HUES48 (cell line): Measurements from ENCODE around the gene FAM76A.
"Not testable (repeated sequence)": the region's sequence is repeated elsewhere in the genome, so short reads cannot be mapped to it uniquely, and the experiment has no call there.

Experiments used
- H3K27ac ChIP-seq: one replicate; pipeline ENCODE4 v1.7.0; 2013; ENCODE audit warnings: low read depth, low read length, inconsistent platforms
- H3K27me3 ChIP-seq: 2 replicates; pipeline ENCODE4 v1.6.1; 2013; ENCODE audit warnings: mild to moderate bottlenecking, low read length; ENCODE audit not compliant: control insufficient read depth, insufficient read depth
- H3K36me3 ChIP-seq: 2 replicates; pipeline ENCODE4 v1.6.1; 2013; ENCODE audit warnings: low read length; ENCODE audit not compliant: control insufficient read depth, insufficient read depth
- H3K4me1 ChIP-seq: 2 replicates; pipeline ENCODE4 v1.6.1; 2013; ENCODE audit warnings: mild to moderate bottlenecking, low read length; ENCODE audit not compliant: control insufficient read depth, insufficient read depth
- H3K4me3 ChIP-seq: 2 replicates; pipeline ENCODE4 v1.5.1; 2013; ENCODE audit warnings: mild to moderate bottlenecking, low read depth, low read length
- H3K9ac ChIP-seq: 2 replicates; pipeline ENCODE4 v1.6.1; 2013; ENCODE audit warnings: mild to moderate bottlenecking, low read depth, low read length, moderate library complexity
- H3K9me3 ChIP-seq: 2 replicates; pipeline ENCODE4 v1.6.1; 2013; ENCODE audit warnings: low read length; ENCODE audit not compliant: control insufficient read depth, insufficient read depth

The FAM76A gene

DNA sequence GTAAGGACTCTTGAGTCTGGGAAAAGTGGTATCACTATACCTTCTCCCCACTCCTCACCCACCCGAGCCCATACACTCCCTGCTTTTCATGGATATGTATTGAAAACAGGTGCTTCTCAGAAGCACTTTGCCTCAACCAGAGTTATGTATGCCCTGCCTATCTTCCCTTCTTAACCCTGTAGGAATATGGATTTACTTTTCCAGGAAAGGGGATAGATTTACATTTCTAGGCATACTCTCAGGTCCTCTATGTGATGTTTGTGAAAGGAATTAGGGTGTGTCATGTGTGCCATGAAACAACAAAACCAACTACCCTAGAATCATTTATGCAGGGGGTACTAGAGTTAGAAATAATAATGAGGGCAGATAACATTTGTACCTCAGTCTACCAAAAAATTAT lies 36.3 kb downstream of the FAM76A start:
- no peaks in the 10 kb centered on the region for H3K4me1 ChIP-seq
- no peaks in the 10 kb centered on the region for H3K27me3 ChIP-seq
- peaks cover 31% of the 10 kb centered on the region for H3K36me3 ChIP-seq
- no peaks in the 10 kb centered on the region for H3K9me3 ChIP-seq
- H3K4me3 ChIP-seq = no peak overlapping the region
- no peak overlapping the region for H3K9ac ChIP-seq
- no peak overlapping the region for H3K27ac ChIP-seq

DNA sequence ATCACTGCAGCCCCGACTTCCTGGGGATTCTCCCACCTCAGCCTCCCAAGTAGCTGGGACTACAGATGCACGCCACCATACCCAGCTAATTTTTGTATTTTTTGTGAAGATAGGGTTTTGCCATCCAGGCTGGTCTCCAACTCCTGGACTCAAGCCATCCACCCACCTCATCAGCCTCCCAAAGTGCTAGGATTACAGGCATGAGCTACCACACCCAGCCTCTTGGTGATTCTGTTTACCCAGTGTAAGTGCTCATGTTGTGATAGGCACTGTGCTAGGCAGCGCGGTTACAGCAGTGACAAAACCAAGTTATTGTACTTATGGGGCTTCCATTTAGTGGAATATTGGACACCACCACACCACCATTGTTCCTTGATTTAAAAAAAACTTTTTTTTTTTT lies 37.6 kb downstream of the FAM76A start:
- no peak overlapping the region for H3K9ac ChIP-seq
- no peaks in the 10 kb centered on the region for H3K4me1 ChIP-seq
- peaks cover 26% of the 10 kb centered on the region for H3K36me3 ChIP-seq
- H3K27ac ChIP-seq = no peak overlapping the region
- no peaks in the 10 kb centered on the region for H3K27me3 ChIP-seq
- H3K4me3 ChIP-seq = no peak overlapping the region
- H3K9me3 ChIP-seq = no peaks in the 10 kb centered on the region

GRCh38 chr1:27770293-27770830 lies 44.6 kb downstream of the FAM76A start:
- Histone ChIP-seq H3K4me3 (no peak overlapping the region), H3K4me1 (peaks cover 13% of the 10 kb centered on the region), H3K36me3 (no peaks in the 10 kb centered on the region), H3K9me3 (no peaks in the 10 kb centered on the region), H3K27me3 (no peaks in the 10 kb centered on the region), H3K9ac (no peak overlapping the region), H3K27ac (no peak overlapping the region)

DNA sequence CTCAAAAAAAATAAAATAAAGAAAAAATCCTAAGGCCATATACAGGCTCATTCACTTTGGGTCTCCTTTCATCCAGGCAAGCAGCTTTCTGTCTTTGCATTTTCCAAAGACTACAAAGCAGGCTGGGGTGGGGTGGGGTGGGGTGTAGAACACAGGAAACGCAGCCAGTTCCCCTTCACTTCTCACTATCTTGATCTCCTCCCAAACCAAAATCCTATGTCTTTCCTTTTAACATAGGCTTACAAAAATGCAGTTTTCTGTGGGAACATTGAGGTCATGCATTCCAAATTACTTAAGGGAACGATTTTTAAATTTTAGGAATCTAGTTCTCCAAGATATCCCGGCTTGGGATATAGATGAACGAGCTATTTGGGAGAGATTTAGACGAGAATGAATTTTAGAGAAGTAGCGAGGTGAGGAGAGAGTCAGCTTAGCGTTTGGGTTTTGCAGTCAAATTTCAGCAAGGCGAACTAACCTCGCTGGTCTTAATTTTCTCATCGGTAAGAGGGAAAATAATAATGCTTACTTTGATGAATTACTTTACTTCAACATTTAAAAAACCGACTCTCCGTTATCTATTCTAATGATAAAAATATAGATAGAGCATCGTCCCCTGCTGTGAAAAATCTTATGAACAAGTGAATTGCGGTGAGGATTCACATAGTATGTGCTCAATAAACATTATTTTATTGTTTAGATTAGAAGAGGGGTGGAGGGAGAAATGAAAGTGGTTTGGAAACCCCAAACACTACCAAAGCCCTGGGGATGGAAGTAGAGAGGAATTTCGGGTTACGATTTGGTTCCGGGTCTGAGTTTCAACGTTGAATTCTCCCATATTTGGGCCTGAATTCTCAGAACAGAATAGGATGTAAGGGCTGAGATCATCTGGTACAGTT lies 46.5 kb downstream of the FAM76A start:
- no peaks in the 10 kb centered on the region for H3K36me3 ChIP-seq
- no peaks in the 10 kb centered on the region for H3K9me3 ChIP-seq
- peak overlapping the region; percentile 77 for H3K27ac ChIP-seq
- peak overlapping the region; percentile 69 for H3K9ac ChIP-seq
- no peaks in the 10 kb centered on the region for H3K27me3 ChIP-seq
- peak overlapping the region; percentile 86 for H3K4me3 ChIP-seq
- peaks cover 13% of the 10 kb centered on the region for H3K4me1 ChIP-seq

- Histone ChIP-seq H3K9me3 (no peaks in the 10 kb centered on the region), H3K36me3 (no peaks in the 10 kb centered on the region), H3K27me3 (no peaks in the 10 kb centered on the region), H3K4me1 (peaks cover 13% of the 10 kb centered on the region), H3K9ac (peak within 1 kb of the TSS; percentile 69), H3K27ac (peak within 1 kb of the TSS; percentile 77), H3K4me3 (peak within 1 kb of the TSS; percentile 86)
Observed at GRCh38 chr1:27772932-27773825, 47.4 kb downstream of the FAM76A start, which contains the start of gene STX12. STX12 (plus strand) TSS chr1:27773219; CDS start chr1:27773308, 89 bp downstream.

GRCh38 chr1:27773826-27774445 lies 48.2 kb downstream of the FAM76A start:
- Histone ChIP-seq H3K27ac (peak overlapping the region; percentile 66), H3K4me1 (peaks cover 13% of the 10 kb centered on the region), H3K4me3 (peak overlapping the region; percentile 86), H3K9me3 (no peaks in the 10 kb centered on the region), H3K9ac (peak overlapping the region; percentile 52), H3K36me3 (no peaks in the 10 kb centered on the region), H3K27me3 (no peaks in the 10 kb centered on the region)

GRCh38 chr1:27774654-27775053 lies 48.9 kb downstream of the FAM76A start:
- Histone ChIP-seq H3K4me1 (peaks cover 13% of the 10 kb centered on the region), H3K27ac (no peak overlapping the region), H3K27me3 (no peaks in the 10 kb centered on the region), H3K9ac (no peak overlapping the region), H3K9me3 (no peaks in the 10 kb centered on the region), H3K4me3 (no peak overlapping the region), H3K36me3 (no peaks in the 10 kb centered on the region)

GRCh38 chr1:27775336-27775735 lies 49.6 kb downstream of the FAM76A start:
- not testable (repeated sequence) for H3K9me3 ChIP-seq, H3K36me3 ChIP-seq, H3K27me3 ChIP-seq, H3K27ac ChIP-seq, H3K4me3 ChIP-seq, H3K9ac ChIP-seq
- H3K4me1 ChIP-seq = peaks cover 13% of the 10 kb centered on the region

- H3K4me1 ChIP-seq = peaks cover 13% of the 10 kb centered on the region
- not testable (repeated sequence) for H3K9ac ChIP-seq, H3K27me3 ChIP-seq, H3K4me3 ChIP-seq, H3K27ac ChIP-seq, H3K36me3 ChIP-seq, H3K9me3 ChIP-seq
Observed at GRCh38 chr1:27776276-27776675, 50.5 kb downstream of the FAM76A start.

DNA sequence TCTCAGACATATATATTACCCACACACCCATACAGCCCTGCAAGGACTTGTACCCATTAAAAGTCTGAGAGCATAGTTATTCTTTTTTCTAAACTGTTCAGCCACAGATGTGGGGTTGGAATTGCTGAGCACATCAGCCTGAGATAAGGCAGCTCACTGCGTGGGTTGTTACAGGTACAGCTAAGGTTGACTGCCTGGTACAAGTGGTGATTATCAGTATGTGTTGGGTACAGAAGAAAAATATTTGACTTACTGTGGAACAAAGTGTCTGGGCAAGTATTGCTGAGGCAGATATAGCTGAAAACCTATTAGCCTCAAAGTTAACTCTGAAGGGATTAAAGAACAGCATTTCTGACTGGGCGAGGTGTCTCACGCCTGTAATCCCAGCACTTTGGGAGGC lies 52.3 kb downstream of the FAM76A start:
- no peak overlapping the region for H3K27ac ChIP-seq
- no peak overlapping the region for H3K9ac ChIP-seq
- no peaks in the 10 kb centered on the region for H3K27me3 ChIP-seq
- H3K9me3 ChIP-seq = no peaks in the 10 kb centered on the region
- peaks cover 6% of the 10 kb centered on the region; the same call in 1 of the 2 replicates for H3K4me1 ChIP-seq
- no peaks in the 10 kb centered on the region for H3K36me3 ChIP-seq
- H3K4me3 ChIP-seq = no peak overlapping the region
